SK-MEL-5 (cell line): ENCODE results near the gene HDAC11. TPM values are rescaled to one million over a fixed set of nuclear protein-coding genes. Genes with fewer than 3 reads are reported as not detected.
A peak's percentile ranks its signal among the peaks of the same experiment; 100 is the strongest.
"Not testable (repeated sequence)": the region's sequence is repeated elsewhere in the genome, so short reads cannot be mapped to it uniquely, and the experiment has no call there.

Experiments used
- DNase-seq: peaks from one replicate; pipeline ENCODE4 v3.0.0-alpha.2; 2016; ENCODE audit warnings: low read depth, low spot score
- in situ Hi-C: cut with HindIII; loops from 2 replicates; pipeline ENCODE4 v1.10.0; 2016; ENCODE audit warnings: low sequenced_read_pairs, high pct_unique_total_duplicates, low pct_unique_long_range_greater_than_20kb
- total RNA-seq: library from RNA; depleted of rRNA; stranded (reverse); fragments of >200 nt; shearing (Covaris generic); gene quantifications from 2 replicates; pipeline ENCODE4 v1.2.3, GENCODE V29; 2014

HDAC11 gene
- total RNA-seq, 1 experiment from 2014 or later = 12.5 TPM

DNA sequence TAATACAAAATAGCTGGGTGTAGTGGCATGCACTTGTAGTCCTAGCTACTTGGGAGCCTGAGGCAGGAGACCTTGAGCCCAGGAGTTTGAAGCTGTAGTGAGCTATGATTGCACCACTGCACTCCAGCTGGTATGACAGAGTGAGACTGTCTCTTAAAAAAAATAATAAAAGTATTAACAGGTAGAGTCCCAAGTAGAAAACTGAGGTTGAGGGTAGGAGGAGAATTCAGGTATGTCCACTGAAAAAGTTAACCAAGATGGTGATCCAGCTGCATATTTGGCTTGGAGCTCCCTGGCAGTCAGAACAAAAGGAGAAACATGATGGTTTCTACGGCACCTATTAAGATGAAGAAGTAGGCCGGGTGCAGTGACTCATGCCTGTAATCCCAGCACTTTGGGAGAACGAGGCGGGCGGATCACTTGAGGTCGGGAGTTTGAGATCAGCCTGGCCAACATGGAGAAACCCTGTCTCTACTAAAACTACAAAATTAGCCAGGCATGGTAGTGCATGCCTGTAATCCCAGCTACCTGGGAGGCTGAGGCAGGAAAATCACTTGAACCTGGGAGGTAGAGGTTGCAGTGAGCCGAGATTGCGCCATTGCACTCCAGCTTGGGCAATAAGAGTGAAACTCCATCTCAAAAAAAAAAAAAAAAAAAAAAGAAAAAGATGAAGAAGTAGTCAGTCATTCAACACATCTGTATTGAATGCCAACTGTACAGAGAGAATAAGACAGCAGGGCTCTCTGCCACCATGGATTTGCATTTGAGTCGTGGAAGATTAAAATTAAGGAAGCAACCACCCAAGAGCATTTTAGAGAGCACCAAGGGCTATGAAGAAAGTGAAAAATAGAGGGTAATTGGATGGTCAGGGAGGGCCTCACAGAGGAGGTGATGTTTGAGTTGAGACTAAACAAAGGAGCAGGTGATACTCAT, 5.8 kb downstream of the HDAC11 start:
- in situ Hi-C loops = not testable (repeated sequence)

DNA sequence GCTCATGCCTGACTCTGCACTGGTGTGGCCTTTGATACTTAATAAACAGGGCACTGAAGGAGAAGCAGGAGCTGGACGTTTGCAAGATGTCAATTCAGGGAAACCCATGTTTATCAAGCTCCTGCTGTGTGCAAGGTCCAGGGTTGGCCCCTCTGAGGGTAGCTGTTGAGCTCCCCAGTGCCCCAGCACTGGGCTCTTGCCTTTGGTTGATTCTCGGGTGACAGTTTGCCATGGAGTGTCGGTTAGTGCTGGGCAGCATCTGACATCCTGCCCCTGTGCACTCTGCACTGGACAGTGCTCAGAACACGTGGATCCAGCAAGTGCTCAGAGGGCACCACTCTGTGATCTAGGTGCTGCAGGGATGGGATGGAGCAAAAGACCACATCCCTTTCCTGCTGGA, 7.3 kb downstream of the HDAC11 start:
- no peak for DNase-seq
- in situ Hi-C loops = no loop called here

More for the DNA sequence above, 5.8 kb downstream of the HDAC11 start:
- not testable (repeated sequence) for DNase-seq

DNA sequence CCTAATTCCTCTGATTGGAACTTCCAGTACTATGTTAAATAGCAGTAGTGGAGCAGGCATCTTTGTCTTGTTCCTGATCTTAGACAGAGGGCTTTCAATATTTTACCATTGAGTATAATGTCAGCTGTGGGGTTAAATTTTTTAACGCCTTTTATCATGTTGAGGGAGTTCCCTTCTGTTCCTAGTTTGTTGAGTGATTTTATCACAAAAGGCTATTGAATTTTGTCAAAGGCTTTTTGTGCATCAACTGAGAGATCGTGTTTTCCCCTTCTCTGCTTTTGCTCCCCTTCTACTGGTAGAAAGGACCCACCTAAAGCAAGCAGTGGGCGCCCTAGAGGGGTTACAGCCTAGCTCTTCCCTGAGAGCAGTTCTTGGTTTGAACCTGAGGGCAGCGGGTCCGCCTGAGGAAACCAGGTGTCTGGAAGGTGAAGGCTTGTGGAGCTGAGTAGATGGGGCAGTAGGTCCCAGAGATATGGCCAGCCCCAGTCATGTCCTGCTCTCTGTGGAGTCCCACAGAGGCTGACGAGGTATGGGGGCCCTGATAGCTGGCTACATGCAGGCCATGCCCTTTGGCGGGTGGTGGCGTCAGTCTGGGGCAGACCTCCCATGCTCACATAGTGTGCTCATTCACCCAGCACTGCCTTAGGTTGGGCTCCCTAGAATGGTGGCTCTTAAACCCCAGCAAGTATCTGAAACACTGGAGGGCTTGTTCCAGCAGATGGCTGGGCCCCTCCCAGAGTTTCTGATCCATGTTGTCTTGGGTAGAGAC, 11.3 kb downstream of the HDAC11 start:
- no peak for DNase-seq
- in situ Hi-C loops = no loop called here

DNA sequence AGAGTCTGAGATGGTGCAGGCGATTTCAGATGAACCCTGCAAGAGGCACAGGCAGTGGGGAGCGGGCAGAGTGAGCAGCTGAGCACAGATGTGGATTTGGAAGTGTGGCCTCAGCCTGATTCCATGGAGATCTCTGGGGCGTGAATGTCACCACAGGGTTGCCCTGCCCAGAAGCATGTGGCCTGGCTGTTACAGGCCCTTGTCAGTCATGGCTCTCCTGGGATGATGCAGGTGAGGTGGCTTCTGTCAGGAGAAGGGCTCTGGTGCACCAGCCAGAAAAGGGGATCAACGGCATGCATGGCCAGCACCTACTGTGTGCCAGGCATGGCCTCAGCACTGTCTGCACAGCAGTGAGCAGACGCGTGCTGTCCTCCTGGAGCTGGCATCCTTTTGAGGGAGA, 11.9 kb downstream of the HDAC11 start:
- DNase-seq = no peak
- in situ Hi-C loops = no loop called here

DNA sequence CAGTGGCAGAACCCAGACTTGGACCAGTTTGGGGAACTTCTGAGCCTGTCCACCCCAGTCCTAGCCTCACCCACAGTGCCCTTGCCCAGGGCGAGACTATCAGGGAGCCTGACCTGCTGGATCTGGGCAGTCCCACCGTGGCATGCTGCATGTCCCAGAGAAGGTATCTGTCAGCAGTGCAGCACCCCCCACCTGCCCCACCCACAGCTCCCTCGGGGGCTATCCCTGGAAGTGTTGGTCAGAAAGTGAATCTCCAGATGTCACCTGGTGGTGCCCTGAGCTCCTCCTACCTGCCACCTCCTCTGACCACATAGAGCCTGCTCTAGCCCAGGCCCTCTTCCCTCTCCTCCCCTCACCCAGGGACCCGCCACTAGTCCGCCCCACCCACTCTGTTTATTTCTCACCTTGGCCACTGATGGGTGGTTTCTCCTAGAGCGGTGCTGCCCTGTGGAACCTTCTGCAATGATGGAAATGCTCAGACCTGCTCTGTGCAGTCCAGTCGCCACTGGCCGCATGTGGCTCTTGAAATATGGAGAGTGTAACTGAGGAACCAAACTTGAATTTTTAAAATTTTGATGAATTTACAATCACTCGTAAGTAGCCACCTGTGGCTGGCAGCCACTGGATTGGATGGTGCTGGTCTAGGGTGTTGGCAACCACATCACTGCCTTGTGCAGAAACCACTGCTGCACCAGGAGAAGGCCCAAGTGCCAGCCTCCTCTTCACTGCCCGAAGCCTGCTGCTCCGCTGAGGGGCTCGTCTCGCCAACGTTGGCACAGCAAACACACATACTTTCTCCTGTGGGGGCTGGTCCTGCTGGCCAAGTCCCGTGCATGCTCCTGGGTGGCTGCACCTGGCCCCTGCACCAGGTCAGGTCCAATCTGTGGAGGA, 13.1 kb downstream of the HDAC11 start:
- in situ Hi-C loops = no loop called here

DNA sequence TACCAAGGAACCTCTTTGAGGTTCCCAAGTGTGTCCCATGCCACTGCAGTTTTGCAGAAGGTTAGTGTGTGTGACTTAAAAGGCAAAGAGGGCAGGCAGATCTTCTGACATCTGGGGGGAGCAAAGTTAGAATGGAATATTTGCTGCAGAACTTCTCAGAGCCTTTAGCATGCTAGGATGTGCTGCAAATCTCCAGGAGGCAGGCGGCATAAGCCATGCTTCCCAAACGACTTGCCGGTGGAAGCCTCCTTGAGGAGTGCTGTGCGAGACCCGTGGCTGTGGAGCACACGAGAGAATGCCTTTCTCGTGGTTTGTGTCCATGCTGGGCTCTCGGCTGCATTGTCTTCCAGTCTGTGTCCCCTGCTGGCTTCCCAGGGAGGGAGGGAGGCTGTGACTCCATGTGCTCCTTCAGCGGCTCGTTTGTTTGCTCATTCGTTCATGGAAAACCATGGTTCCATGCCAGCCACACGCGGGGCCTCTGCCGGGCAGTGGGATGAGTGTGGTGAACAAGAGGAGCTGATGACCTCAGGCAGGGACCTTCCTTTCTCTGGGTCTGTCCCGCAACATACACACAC, 13.8 kb downstream of the HDAC11 start:
- in situ Hi-C loops = no loop called here
- DNase-seq = no peak

More for the DNA sequence above, 13.1 kb downstream of the HDAC11 start:
- DNase-seq = no peak

DNA sequence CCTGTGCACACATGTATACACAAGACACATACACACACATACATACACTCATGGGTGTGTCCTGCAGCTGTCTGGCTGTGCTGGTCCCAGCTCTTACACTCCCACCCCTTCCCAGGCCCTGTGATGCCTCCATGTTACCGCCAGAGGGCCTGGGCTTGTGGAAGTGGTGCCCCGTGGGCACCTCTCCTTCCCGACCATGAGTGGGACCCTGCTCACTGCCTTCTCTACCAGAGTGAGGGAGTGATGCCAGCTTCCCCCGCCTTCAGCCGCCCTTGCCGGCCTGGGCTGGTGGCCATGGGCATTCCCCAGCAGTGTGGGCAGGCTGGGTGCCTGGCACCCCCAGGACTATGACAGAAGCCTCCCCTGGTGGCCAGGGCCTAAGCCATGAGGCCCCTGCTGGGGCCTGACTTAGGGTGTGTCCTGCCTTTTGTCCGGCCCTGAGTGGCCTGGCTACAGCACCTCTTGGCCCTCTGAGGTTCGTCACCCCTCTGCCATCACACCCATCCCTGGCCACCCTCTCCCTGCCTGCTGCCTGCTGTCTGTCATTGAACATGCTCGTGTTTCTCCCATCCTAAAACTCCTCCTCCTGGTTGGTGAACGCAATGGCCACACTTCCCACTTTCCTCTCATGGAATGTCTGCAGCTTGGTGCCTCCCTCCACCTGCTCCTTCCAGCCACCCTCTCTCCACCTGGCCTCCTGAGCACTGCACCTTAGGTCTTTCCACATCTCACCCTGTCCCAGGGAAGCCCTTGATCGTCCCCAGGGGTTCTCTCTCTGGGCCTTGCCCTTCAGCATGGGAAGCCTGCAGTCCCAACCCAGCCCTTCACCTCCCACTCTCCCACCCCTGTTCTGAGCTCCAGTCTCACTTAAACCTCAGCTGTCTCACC, 14.6 kb downstream of the HDAC11 start:
- peak; percentile 57 for DNase-seq

DNA sequence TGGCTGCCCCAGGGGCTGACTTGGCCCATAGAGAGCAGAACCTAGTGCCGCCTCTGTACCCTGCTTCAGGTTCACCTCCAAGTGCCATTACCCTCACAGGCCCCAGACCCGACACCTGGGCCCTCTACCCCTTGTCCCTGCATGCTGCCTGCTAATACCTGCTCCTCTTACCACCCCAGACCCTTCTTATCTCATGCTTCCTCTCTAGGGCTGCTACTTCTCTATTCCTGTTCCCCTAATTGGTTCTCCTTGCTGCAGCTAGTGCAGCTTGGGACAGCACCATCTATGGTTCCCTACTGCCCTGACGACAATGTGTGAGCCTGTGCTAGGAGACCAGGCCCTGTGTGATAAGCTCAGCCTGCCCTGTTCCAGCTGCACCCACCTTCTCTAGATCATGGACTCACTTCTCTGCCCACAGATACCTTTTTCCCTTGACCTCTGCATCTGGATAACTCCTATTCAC, 15.3 kb downstream of the HDAC11 start:
- DNase-seq = no peak
- in situ Hi-C loops = no loop called here

More for the DNA sequence above, 14.6 kb downstream of the HDAC11 start:
- in situ Hi-C loops = no loop called here

DNA sequence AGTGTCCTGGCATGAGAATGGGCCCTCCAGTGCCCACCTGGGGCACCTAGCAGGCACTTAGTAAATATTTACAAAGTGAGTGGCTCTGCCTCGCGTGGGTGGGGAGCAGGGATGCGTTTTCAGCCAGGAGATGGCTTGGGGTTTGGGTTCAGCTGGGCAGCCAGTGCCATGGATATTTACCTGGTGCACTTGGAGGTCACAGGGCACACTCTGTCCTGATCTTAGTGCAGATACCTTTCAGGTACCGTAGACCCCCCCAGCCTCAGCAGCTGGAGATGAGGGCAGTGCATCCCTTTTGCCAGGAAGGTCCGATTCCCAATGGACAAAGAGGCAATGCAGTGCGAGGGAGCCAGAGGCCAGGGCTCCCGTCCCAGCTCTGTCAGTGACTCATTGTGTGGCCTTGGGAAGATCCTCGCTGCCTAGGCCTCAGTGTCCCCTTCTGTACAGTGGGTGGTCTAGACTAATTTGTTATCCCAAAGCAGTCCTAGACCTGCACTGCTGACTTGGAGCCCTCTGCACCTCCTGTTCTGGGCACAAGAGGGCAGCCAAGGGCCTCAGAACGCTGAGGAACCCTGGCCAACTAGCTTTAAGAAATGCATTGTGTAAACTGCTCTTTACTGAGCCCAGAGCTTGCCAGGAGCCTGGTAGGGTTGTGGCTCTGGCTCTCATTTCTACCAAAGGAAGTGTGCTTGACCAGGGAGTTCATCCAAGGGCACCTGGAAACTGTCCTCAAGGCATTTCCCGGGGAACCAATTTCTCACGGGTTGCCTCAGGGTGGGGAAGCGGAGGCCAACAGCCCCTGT, 16.0 kb downstream of the HDAC11 start:
- in situ Hi-C loops = no loop called here
- DNase-seq = peak; percentile 84

DNA sequence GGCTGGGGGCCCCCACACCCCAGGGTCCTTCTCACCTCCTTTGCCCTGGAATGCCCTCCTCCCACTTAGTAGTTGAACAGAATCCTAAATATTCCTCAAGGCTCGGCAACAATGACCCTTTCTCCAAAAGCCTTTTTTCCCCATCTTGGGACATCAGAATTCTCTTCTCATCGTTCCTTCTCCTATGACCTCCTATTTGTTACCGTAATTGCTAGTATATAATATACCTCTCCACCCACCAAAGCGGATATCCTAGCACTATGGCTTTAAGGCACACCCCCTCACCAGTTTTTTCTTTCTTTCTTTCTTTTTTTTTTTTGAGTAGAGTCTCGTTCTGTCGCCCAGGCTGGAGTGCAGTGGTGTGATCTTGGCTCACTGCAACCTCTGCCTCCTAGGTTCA, 16.8 kb downstream of the HDAC11 start:
- in situ Hi-C loops = no loop called here
- DNase-seq = no peak

DNA sequence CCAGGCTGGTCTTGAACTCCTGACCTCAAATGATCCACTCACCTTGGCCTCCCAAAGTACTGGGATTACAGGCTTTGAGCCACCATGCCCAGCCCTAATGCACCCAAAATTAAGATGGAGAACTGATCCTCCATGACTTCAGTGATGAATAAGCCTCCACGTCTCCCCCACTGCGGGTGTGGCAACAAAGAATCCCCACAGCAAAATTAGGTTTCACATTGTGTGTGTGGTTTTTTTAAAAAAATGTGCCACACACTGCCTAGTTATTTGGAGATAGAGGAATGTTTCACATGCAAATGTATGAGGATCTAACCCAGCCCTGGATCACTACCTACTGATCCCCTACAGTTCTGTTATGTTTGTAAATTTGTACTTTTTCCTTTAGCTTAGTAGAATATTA, 17.3 kb downstream of the HDAC11 start:
- in situ Hi-C loops = no loop called here
- DNase-seq = no peak

DNA sequence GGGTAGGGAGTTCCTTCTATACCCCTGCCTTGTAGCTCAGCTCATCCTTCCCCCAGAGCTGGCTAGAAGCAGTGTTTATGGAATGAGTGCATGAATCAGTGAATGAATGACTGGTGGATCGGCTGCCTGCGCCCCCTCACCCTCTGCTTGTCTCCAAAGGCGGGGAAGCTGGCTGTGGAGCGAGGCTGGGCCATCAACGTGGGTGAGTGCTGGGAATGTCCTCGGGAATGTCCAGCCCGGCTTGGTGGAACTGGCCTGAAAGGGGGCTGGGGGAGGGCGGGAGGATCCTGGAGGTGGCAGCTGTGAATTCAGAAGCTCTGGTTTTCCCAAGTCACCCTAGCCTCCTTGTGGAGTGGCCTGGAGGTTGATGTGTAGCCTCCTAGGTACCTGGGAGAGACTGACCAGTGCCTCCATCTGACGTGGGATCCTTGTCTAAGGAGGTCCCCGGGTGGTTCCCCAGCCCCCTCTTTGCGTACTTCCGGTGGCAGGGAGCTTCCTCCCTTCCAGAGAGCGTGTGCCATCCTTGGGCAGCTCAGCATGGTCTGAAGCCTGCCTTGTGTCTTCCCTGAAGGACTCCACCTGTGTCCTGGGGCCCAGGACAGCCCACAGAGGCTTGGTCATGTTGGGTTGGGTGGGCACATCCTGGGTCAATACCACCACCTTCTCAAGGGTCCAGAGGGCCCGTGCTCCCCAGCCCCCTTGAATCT, 18.4 kb downstream of the HDAC11 start:
- no peak for DNase-seq
- in situ Hi-C loops = no loop called here

DNA sequence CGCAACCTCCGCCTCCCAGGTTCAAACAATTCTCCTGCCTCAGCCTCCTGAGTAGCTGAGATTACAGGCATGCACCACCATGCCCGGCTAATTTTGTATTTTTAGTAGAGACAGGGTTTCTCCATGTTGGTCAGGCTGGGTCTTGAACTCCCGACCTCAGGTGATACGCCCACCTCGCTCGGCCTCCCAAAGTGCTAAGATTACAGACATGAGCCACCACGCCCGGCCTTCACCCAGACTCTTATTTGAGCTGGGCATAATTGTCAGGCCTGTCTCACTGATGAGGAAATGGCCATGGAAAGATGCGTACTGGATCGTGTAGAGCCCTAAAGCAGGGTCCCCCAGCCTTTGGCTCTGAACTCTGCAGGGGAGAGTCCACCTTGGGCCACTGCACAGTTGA, 19.1 kb downstream of the HDAC11 start:
- in situ Hi-C loops, DNase-seq: not testable (repeated sequence)

DNA sequence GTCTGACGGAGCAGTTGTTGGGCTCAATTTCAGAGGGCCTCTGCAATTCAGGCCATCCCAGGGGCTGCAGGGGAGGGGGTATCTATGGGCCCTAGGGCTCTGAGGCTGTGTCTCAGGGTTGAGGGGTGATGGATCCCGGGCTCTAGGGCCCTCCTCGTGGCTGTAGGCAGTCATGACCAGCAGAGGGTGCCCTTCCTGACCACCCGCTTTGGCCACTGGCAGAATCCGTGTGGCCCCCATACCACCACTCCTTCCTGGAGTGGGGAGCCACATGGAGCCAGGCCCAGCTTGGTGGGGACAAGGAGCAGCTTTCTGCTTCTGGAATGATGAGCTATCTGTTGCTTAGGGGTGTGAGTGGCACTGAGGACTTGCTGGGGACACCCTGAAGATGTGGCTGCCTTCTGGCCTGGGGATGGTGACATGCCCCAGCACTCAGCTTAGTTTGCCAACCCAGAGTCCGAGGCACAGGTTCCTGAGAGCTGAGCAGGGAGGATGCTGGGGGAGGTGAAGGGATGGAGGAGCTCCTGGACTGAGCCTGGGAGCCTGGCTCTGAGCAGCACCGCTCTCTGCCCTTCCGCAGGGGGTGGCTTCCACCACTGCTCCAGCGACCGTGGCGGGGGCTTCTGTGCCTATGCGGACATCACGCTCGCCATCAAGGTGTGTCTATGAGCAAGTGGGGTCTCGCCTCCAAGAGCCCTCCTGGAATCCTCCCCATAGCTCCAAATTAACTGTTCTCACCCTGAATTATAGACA, 20.2 kb downstream of the HDAC11 start:
- DNase-seq = peak; percentile 47
- in situ Hi-C loops = no loop called here
